Dermis blood vessel endothelial cell (primary cell): ENCODE results near the gene STAMBPL1. TPM values are rescaled to one million over a fixed set of nuclear protein-coding genes. Genes with fewer than 3 reads are reported as not detected.

Source experiments
- DNase-seq: peaks from one replicate; pipeline ENCODE4 v3.0.0; 2010
- total RNA-seq: library from RNA; depleted of rRNA; stranded (reverse); fragments of >200 nt; gene quantifications from 2 replicates; pipeline ENCODE4 v1.2.3, GENCODE V29; 2014

The STAMBPL1 gene
- total RNA-seq, 1 donor from 2014 or later: 1.0 TPM

- no peak for DNase-seq
These were observed 74.5 kb downstream of the STAMBPL1 start for GRCh38 chr10:88954458-88955083.

DNA sequence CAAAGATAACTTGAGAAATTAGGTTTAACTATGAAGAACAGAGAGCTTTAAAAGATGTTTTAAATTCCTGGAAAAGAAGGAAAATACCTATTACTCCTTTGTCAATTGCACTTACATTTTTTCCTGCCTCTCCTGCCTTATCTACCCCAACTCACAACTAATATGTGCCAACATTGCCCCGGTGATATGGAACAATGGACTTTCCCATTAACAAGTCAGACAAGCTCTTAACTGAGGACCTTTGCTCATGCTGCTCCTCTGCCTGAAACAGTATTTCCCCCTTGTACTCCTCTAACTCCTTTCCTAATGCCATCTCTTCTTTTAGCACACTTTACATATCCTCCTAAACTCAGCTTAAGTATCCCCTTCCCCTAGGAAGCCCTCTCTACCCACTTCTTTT lies 77.3 kb downstream of the STAMBPL1 start:
- DNase-seq: no peak

DNA sequence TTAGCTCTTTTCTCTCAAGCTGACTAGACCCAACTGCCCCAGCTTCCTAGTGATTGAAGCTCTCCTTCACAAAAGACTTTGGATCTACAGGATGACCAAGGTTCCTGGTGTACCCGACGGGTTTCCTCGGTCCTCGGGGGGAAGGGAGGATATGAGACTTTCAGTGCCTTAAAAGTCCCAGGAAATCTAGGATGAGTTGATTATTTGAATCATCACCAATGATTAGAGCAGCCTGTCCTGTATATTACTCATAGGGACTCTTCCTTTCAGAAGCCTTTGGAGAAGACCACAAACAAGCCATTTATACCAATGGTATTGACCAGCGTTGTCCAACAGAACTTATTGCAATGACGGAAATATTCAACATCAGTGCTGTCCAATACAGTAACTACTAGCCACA lies 78.7 kb downstream of the STAMBPL1 start:
- no peak for DNase-seq

DNA sequence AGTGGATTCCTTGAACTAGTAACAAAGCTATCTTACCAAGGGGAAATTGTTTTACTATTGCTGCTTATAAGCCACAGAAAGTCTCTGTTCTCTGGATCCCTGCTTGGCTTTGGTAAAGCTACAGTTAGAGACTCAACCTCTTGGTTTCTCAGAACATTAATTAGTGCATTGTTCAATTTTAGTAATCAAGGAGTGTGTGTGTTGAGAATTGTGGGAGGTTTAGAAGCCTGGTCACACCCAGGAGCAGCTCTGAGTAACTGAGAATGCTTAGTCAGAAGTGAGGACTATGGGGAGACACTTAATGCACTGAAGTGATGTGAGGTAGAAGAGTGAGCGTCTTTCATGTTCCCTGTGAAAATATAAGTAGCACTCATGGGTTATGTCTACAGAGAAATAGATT lies 80.8 kb downstream of the STAMBPL1 start:
- no peak for DNase-seq

- DNase-seq: no peak
These were observed 81.2 kb downstream of the STAMBPL1 start for GRCh38 chr10:88961266-88961665.

DNA sequence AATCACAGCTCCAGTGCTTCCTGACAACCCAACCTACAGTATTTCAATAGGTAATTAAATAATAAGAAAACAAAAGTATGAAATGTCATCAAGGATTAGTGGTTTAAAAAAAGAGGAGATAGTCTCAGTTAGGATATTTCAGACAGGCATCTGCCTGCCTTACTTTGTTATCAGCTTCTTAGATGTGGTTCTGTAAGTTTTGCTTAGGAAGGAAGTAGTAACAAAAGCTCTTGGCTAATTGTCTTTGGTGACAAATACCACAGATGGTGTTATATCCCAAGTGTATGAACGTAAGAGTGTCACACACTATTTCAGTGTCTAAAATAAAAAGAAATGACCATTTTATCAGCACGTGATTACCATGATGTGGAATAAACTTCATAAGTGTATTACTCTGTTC lies 82.3 kb downstream of the STAMBPL1 start:
- peak; percentile 13 for DNase-seq

GRCh38 chr10:88963318-88963717 lies 83.3 kb downstream of the STAMBPL1 start:
- DNase-seq: no peak

DNA sequence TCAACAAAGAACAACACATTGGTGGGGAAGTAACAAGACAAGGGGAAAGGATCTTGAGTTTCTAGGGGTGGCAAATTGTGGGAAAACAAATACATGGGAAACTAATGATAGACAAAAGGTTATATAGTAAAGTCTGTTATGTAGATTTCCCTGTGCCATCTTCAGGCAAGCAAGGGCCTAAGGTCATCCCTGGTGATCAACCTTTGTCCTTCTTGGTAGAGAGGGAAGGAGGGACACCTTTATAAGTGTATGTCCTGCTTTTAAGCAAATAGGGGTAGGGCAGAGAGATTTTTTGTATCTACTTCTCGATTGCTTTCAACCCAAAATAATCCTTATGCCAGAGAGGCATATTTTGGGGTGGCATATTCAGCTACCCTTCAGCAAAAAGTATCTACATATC lies 84.3 kb downstream of the STAMBPL1 start:
- DNase-seq: no peak

GRCh38 chr10:88964869-88965415 lies 84.9 kb downstream of the STAMBPL1 start:
- no peak for DNase-seq

DNA sequence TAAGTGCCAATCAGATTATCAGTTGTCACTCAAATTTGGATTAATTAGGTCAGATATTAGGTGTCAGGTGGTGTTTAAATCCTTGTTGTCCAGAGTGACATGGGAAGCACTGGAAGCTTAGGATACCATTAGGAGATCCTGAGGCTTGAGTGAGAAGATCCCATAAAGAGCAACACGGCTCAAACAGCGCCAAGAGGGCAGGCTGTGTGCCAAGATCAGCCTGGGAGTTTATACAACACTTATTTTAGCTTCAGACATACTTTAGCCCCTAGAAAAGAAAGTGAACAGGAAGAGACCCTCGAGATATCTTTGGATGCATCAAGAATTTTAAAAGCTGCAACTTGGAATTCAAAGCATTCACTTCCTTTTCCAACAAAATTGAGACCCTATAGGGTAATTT lies 86.8 kb downstream of the STAMBPL1 start:
- no peak for DNase-seq

DNA sequence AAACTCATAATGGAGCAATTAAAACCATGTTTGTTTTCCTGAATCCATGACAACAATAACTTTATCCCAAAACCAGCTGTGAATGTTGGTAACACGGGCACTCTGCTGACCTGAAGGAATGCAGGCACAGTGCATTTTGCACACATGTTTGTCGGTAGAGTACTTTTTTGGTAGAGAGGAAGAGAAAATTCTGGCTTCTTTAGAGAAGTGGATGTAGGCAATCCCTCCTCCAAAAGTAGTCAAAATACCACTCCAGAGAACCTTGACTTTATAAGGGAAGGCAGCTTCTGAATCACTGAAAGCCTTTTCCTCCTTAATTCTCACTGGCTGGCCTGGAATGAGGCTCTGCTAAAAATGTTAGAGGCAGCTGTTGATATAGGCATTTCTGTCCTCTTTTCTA lies 88.3 kb downstream of the STAMBPL1 start:
- DNase-seq: no peak

DNA sequence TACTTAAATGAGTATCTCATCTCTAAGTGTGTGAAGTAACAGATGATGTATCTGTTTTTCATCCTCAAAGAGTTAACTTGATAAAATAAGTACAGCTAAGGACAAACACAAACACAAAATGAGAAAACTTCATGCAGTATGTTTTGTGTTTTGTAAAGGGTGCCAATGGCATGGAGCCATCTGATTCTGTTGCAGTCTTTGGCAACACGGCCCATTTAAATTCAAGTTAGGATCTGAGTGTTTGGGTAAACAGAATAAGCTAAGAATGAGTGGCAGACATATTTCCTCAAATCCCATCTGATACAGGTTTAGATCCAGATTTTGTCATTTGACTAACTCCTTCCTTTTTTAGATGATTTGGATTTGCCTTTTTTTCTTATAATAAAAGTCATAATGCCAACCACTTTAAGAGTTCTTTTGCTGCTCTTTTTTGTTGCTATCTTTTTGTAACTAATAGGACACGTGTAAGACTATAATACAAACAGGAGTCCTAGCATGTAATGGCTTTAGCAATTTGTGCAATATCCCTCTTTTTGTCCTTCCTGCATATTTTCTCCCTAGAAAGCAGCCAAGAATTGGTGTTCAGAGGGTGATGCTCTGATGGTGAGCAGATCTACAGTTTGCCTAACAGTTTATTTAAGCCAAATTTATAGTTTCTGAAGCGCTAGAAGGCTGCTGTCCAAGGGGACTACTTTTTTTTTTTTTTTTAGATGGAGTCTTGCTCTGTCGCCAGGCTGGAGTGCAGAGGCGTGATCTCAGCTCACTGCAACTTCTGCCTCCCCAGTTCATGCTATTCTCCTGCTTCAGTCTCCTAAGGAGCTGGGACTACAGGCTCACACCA lies 91.4 kb downstream of the STAMBPL1 start:
- DNase-seq: no peak

Other genes starting within 250 kb of the STAMBPL1 start
- not detected in 2 replicates for gene LIPF, start 215.8 kb upstream of the STAMBPL1 start, total RNA-seq
- gene LIPK, start 174.0 kb upstream of the STAMBPL1 start, total RNA-seq: not detected in 2 replicates
- gene LIPN, start 120.2 kb upstream of the STAMBPL1 start, total RNA-seq: not detected in 2 replicates
- gene LIPM, start 77.5 kb upstream of the STAMBPL1 start, total RNA-seq: not detected in 2 replicates
- gene ANKRD22, start 28.4 kb upstream of the STAMBPL1 start, total RNA-seq: not detected in 2 replicates
- 13.1 and 25.5 TPM in 2 replicates for gene ACTA2, start 72.5 kb downstream of the STAMBPL1 start, total RNA-seq
- 16.5 and 19.2 TPM in 2 replicates for gene FAS, start 110.6 kb downstream of the STAMBPL1 start, total RNA-seq